HepG2 (cell line): ENCODE measurements around the gene SLC25A11. TPM values are rescaled to one million over a fixed set of nuclear protein-coding genes. Genes with fewer than 3 reads are reported as not detected.

Source experiments
- HNRNPLL ChIP-seq: fragments of 200-400 bp; formaldehyde crosslinking; IDR thresholded peaks from 2 replicates; pipeline ENCODE4 v1.6.1; 2017; ENCODE audit warnings: mild to moderate bottlenecking, low read depth, low read length; ENCODE audit not compliant: poor library complexity, severe bottlenecking
- MEIS1 ChIP-seq: sonication (generic); formaldehyde crosslinking; IDR thresholded peaks from 2 replicates; pipeline ENCODE4 v1.9.0; 2021; ENCODE audit warnings: mild to moderate bottlenecking, missing genetic modification reagents, moderate library complexity, borderline replicate concordance
- PCBP2 ChIP-seq: fragments of 200-400 bp; formaldehyde crosslinking; optimal IDR thresholded peaks from 2 replicates; pipeline ENCODE3; 2018; ENCODE audit warnings: low read length, low read depth; ENCODE audit not compliant: poor library complexity, severe bottlenecking
- PHF21A ChIP-seq: sonication (generic); formaldehyde crosslinking; IDR thresholded peaks from 2 replicates; pipeline ENCODE4 v1.5.0; 2020; ENCODE audit warnings: mild to moderate bottlenecking, missing genetic modification reagents
- RFX3 ChIP-seq: IDR thresholded peaks from 2 replicates; pipeline ENCODE4 v1.6.1; 2016; ENCODE audit warnings: missing biosample characterization, missing genetic modification reagents
- SMARCE1 ChIP-seq: fragments of 450-650 bp; IDR thresholded peaks from 2 replicates; pipeline ENCODE4 v1.6.1; 2017; ENCODE audit warnings: borderline replicate concordance
- SUZ12 ChIP-seq: fragments of 150-350 bp; IDR thresholded peaks from 2 replicates; pipeline ENCODE4 v1.6.1; 2014; ENCODE audit warnings: low read depth, low read length
- UBTF ChIP-seq: sonication (generic); formaldehyde crosslinking; IDR thresholded peaks from 2 replicates; pipeline ENCODE4 v1.4.0; 2020; ENCODE audit warnings: mild to moderate bottlenecking, missing genetic modification reagents
- ZNF318 ChIP-seq: sonication (generic); formaldehyde crosslinking; IDR thresholded peaks from 2 replicates; pipeline ENCODE4 v1.4.0; 2020; ENCODE audit warnings: mild to moderate bottlenecking, missing genetic modification reagents
- ZNF407 ChIP-seq: sonication (generic); formaldehyde crosslinking; IDR thresholded peaks from one replicate; pipeline ENCODE4 v1.5.1; 2020; ENCODE audit warnings: mild to moderate bottlenecking, missing genetic modification reagents; ENCODE audit errors: not compliant biosample characterization
- ZNF788 ChIP-seq: sonication (generic); formaldehyde crosslinking; IDR thresholded peaks from 2 replicates; pipeline ENCODE4 v1.5.0; 2020; ENCODE audit warnings: mild to moderate bottlenecking, missing genetic modification reagents, borderline replicate concordance
- polyA plus RNA-seq, 8 experiments: library from polyadenylated mRNA; depleted of rRNA in 3 of 8; stranded (reverse) in 7 of 8; unstranded in 1 of 8; fragments of >200 nt; fragmentation: Illumina TruSeq in 4 of 8; extraction: Trizol in 4 of 8; gene quantifications; 2 replicates each; pipeline versions ENCODE4 v1.2.1 to v1.2.3, GENCODE V29; 2011 to 2016; ENCODE audit warnings: low read depth in 4 of 8, missing spikeins in 1 of 8, mixed read lengths in 1 of 8; ENCODE audit not compliant: insufficient read depth in 1 of 8
- total RNA-seq, 5 experiments: library from RNA; depleted of rRNA; stranded (reverse); fragments of >200 nt; fragmentation: Illumina TruSeq; extraction: Trizol; gene quantifications; 2 replicates each; pipeline ENCODE4 v1.2.3, GENCODE V29; 2016; ENCODE audit warnings: low read depth in 1 of 5

Gene SLC25A11
- total and polyA plus RNA-seq, 2 of the 13 experiments (the other 11 are each of a cell fraction or from before 2014, with no cell fraction given): 35.4 to 47.2 TPM

GRCh38 chr17:4908301-4908700, 31.5 kb downstream of the SLC25A11 start (continued):
- TF ChIP-seq ZNF318 (CRISPR knock-in tag): no peak
- TF ChIP-seq UBTF (CRISPR knock-in tag): peak; percentile 63
- no peak for TF ChIP-seq ZNF407 (CRISPR knock-in tag)
- no peak for TF ChIP-seq SUZ12
- no peak for TF ChIP-seq SMARCE1
- TF ChIP-seq MEIS1 (CRISPR knock-in tag): peak; percentile 62; the same call in 1 of the 2 replicates
- no peak for TF ChIP-seq PCBP2
- TF ChIP-seq RFX3: no peak
- peak; percentile 56 for TF ChIP-seq HNRNPLL
- peak; percentile 27; the same call in 1 of the 2 replicates for TF ChIP-seq ZNF788
- no peak for TF ChIP-seq PHF21A (CRISPR knock-in tag)
